ENCODE data around the gene OLFM2.
"Not testable (repeated sequence)": the region's sequence is repeated elsewhere in the genome, so short reads cannot be mapped to it uniquely, and the experiment has no call there.

OLFM2 gene

GRCh38 chr19:9828551-9829063 is 107.7 kb downstream of the OLFM2 start:
- DNase-seq (ENCODE audit: low read depth): no peak

- peak; percentile 73 for DNase-seq (ENCODE audit: low read depth)
Measured at GRCh38 chr19:9827289-9828238, 108.8 kb downstream of the OLFM2 start, which contains the start of gene UBL5. Gene UBL5 (plus strand): TSS chr19:9827918. CDS start chr19:9828338, 420 bp downstream.

GRCh38 chr19:9823816-9824215 is 112.5 kb downstream of the OLFM2 start:
- DNase-seq (ENCODE audit: low read depth): no peak

- DNase-seq (ENCODE audit: low read depth): not testable (repeated sequence)
Measured at GRCh38 chr19:9820034-9820433, 116.3 kb downstream of the OLFM2 start.

GRCh38 chr19:9819596-9819909 is 116.8 kb downstream of the OLFM2 start:
- no peak for DNase-seq (ENCODE audit: low read depth)

- DNase-seq (ENCODE audit: low read depth): peak; percentile 100
Measured at GRCh38 chr19:9818734-9819595, 117.3 kb downstream of the OLFM2 start, which contains the start of gene FBXL12. Gene FBXL12 (minus strand): TSS chr19:9819079. CDS start chr19:9818813, 266 bp downstream.

- no peak for DNase-seq (ENCODE audit: low read depth)
Measured at GRCh38 chr19:9818175-9818733, 118.1 kb downstream of the OLFM2 start.

GRCh38 chr19:9811139-9811538 is 125.2 kb downstream of the OLFM2 start:
- DNase-seq (ENCODE audit: low read depth): no peak

- DNase-seq (ENCODE audit: low read depth): no peak
Measured at GRCh38 chr19:9808855-9809824, 127.2 kb downstream of the OLFM2 start.

- no peak for DNase-seq (ENCODE audit: low read depth)
Measured at GRCh38 chr19:9806803-9807202, 129.5 kb downstream of the OLFM2 start.
